Measurements from ENCODE around the gene DESI2.
"Not testable (repeated sequence)": the region's sequence is repeated elsewhere in the genome, so short reads cannot be mapped to it uniquely, and the experiment has no call there.

Gene DESI2

DNA sequence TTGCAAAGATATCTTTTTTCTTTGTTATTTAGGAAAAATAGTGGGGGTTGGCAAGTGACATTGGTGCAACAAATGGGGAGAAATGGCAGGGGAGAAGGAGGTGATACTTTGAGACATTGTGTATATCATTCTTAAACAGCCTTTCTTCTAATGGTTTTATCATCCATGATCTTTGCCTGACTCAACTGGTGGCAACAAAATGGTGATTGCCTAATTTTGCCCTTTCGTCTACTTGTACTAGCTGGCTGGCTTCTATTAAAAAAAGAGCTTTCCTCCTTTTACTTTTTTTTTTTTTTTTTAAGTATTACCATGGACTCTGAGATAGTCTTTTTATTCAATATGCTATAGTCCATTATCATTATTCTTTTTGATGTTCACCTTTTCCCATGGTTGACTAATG, 27.7 kb downstream of the DESI2 start:
- Histone ChIP-seq H3K4me1 (ENCODE audit: control insufficient read depth, insufficient read depth, low read length) (no peaks in the 10 kb centered on the region), H3K9me3 (ENCODE audit: control insufficient read depth, low read length) (no peaks in the 10 kb centered on the region), H3K36me3 (ENCODE audit: control insufficient read depth, insufficient read depth, low read length) (no peaks in the 10 kb centered on the region), H3K9ac (ENCODE audit: low read length) (no peak overlapping the region), H3K27me3 (ENCODE audit: control insufficient read depth, insufficient read depth, low read length) (no peaks in the 10 kb centered on the region), H3K4me3 (ENCODE audit: low read length) (no peak overlapping the region)

- not testable (repeated sequence) for H3K4me3 ChIP-seq (ENCODE audit: low read length); H3K4me1 ChIP-seq (ENCODE audit: control insufficient read depth, insufficient read depth, low read length); H3K36me3 ChIP-seq (ENCODE audit: control insufficient read depth, insufficient read depth, low read length); H3K9ac ChIP-seq (ENCODE audit: low read length); H3K9me3 ChIP-seq (ENCODE audit: control insufficient read depth, low read length); H3K27me3 ChIP-seq (ENCODE audit: control insufficient read depth, insufficient read depth, low read length)
These were observed 29.2 kb downstream of the DESI2 start for GRCh38 chr1:244682087-244682486.

DNA sequence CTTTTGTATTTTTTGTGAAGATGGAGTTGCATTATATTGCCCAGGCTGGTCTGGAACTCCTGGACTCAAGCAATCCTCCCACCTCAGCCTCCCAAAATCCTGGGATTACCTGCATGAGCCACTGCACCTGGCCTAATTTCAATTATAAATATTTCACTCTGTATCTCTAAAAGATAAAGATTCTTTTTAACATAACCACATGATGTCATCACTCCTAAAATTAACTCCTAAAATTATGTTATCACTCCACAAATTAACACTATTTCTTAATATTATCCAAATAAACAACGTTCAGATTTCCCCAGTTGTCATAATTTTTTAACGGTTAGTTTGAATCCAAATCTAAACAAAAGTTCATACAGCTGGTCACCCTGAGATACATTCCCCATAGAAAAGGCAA, 43.0 kb downstream of the DESI2 start:
- no peak overlapping the region for H3K9ac ChIP-seq (ENCODE audit: low read length)
- no peaks in the 10 kb centered on the region for H3K4me1 ChIP-seq (ENCODE audit: control insufficient read depth, insufficient read depth, low read length)
- H3K4me3 ChIP-seq (ENCODE audit: low read length), result no peak overlapping the region
- H3K36me3 ChIP-seq (ENCODE audit: control insufficient read depth, insufficient read depth, low read length), result peaks cover 9% of the 10 kb centered on the region
- no peaks in the 10 kb centered on the region for H3K9me3 ChIP-seq (ENCODE audit: control insufficient read depth, low read length)
- H3K27me3 ChIP-seq (ENCODE audit: control insufficient read depth, insufficient read depth, low read length), result no peaks in the 10 kb centered on the region

DNA sequence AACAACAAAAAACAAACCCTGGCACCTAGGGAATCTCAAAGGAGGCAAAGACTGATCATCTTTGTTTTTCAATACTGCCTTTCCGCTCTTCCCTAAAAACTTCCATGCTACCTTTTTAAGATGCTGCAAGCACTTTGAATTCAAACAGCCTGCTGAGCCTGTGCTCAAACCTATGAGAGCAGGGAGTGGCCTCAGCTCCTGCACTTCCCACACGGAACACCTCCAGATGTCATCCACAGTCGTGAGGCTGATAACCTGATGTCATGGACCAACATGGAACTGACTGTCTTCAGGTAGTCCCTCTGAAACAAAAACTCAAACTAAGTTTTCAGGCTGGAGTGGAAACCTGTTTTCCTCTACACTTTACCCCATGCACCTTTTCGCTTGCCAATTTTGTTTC, 46.8 kb downstream of the DESI2 start:
- Histone ChIP-seq H3K4me3 (ENCODE audit: low read length) (no peak overlapping the region), H3K4me1 (ENCODE audit: control insufficient read depth, insufficient read depth, low read length) (peaks cover 4% of the 10 kb centered on the region), H3K27me3 (ENCODE audit: control insufficient read depth, insufficient read depth, low read length) (no peaks in the 10 kb centered on the region), H3K36me3 (ENCODE audit: control insufficient read depth, insufficient read depth, low read length) (no peaks in the 10 kb centered on the region), H3K9ac (ENCODE audit: low read length) (no peak overlapping the region), H3K9me3 (ENCODE audit: control insufficient read depth, low read length) (no peaks in the 10 kb centered on the region)

DNA sequence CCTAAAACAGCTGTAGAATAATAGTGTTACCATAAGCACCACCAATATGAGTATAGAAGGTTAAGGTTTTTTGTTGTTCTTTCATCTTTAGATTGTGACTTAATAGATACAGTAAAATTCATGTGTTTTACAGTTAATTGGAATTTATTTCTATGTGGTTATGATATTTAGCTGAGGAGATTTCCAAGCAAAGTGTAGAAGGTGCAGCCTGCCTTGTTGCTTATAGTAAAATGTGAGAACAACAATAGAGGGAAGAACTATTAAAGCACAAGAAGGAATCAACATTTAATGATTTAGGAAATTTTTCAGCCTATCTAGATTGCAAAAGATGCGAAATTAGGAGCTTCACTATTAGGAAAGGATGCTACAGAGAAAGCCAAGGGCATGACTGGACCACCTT, 47.9 kb downstream of the DESI2 start:
- Histone ChIP-seq H3K9me3 (ENCODE audit: control insufficient read depth, low read length) (no peaks in the 10 kb centered on the region), H3K36me3 (ENCODE audit: control insufficient read depth, insufficient read depth, low read length) (no peaks in the 10 kb centered on the region), H3K4me3 (ENCODE audit: low read length) (no peak overlapping the region), H3K9ac (ENCODE audit: low read length) (no peak overlapping the region), H3K4me1 (ENCODE audit: control insufficient read depth, insufficient read depth, low read length) (peaks cover 12% of the 10 kb centered on the region), H3K27me3 (ENCODE audit: control insufficient read depth, insufficient read depth, low read length) (no peaks in the 10 kb centered on the region)

DNA sequence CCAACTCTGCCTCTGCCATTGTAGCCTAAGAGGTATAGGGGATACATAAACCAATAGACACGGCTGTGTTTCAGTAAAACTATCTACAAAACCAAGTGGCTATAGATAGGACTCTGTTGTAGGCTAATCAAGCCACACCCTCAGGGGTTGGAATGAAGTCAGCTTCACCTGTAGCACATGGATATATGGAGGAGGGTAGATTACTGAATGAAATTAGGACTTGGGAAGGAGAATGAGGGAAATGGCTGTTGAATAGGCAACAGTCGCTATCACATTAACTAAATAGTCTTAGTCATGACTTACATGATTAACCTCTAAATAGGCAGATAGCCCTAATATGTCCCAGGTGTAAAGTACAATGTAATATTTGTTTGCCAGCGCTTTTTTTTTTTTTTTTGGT, 49.7 kb downstream of the DESI2 start:
- no peaks in the 10 kb centered on the region for H3K36me3 ChIP-seq (ENCODE audit: control insufficient read depth, insufficient read depth, low read length)

GRCh38 chr1:244704107-244704506, 51.2 kb downstream of the DESI2 start:
- peaks cover 13% of the 10 kb centered on the region for H3K4me1 ChIP-seq (ENCODE audit: control insufficient read depth, insufficient read depth, low read length)

More for the DNA sequence above, 49.7 kb downstream of the DESI2 start:
- H3K4me1 ChIP-seq (ENCODE audit: control insufficient read depth, insufficient read depth, low read length), result peaks cover 12% of the 10 kb centered on the region
- no peak overlapping the region for H3K9ac ChIP-seq (ENCODE audit: low read length)
- no peaks in the 10 kb centered on the region for H3K27me3 ChIP-seq (ENCODE audit: control insufficient read depth, insufficient read depth, low read length)
- no peaks in the 10 kb centered on the region for H3K9me3 ChIP-seq (ENCODE audit: control insufficient read depth, low read length)
- no peak overlapping the region for H3K4me3 ChIP-seq (ENCODE audit: low read length)

GRCh38 chr1:244705261-244706234, 52.6 kb downstream of the DESI2 start:
- H3K36me3 ChIP-seq (ENCODE audit: control insufficient read depth, insufficient read depth, low read length), result no peaks in the 10 kb centered on the region

More at GRCh38 chr1:244704107-244704506, 51.2 kb downstream of the DESI2 start:
- no peak overlapping the region for H3K4me3 ChIP-seq (ENCODE audit: low read length)
- H3K36me3 ChIP-seq (ENCODE audit: control insufficient read depth, insufficient read depth, low read length), result no peaks in the 10 kb centered on the region
- no peak overlapping the region for H3K9ac ChIP-seq (ENCODE audit: low read length)
- no peaks in the 10 kb centered on the region for H3K9me3 ChIP-seq (ENCODE audit: control insufficient read depth, low read length)
- H3K27me3 ChIP-seq (ENCODE audit: control insufficient read depth, insufficient read depth, low read length), result no peaks in the 10 kb centered on the region

DNA sequence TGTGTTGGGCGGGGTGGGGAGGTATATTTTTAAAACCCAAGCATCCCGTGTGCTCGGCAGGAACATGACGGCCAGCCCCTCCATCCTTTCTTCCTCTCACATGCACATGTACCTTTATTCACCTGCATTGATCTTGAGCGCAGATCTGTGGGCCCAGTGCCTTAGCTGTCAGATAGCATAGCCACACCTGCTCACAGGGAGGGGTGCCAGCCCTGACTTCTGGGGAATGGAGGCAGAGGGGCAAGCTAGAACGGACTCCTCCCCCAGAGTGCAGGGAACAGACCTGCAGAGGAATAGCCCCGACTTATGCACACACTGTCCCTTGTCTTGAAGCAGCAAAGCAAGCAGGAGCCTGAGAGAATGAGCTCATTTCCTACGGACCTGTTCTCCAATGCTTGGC, 56.1 kb downstream of the DESI2 start:
- Histone ChIP-seq H3K9ac (ENCODE audit: low read length) (no peak overlapping the region), H3K9me3 (ENCODE audit: control insufficient read depth, low read length) (no peaks in the 10 kb centered on the region), H3K4me3 (ENCODE audit: low read length) (no peak overlapping the region), H3K4me1 (ENCODE audit: control insufficient read depth, insufficient read depth, low read length) (peaks cover 20% of the 10 kb centered on the region), H3K27me3 (ENCODE audit: control insufficient read depth, insufficient read depth, low read length) (no peaks in the 10 kb centered on the region), H3K36me3 (ENCODE audit: control insufficient read depth, insufficient read depth, low read length) (no peaks in the 10 kb centered on the region)

More at GRCh38 chr1:244705261-244706234, 52.6 kb downstream of the DESI2 start:
- H3K4me1 ChIP-seq (ENCODE audit: control insufficient read depth, insufficient read depth, low read length), result peaks cover 25% of the 10 kb centered on the region
- no peaks in the 10 kb centered on the region for H3K9me3 ChIP-seq (ENCODE audit: control insufficient read depth, low read length)
- H3K27me3 ChIP-seq (ENCODE audit: control insufficient read depth, insufficient read depth, low read length), result no peaks in the 10 kb centered on the region
- H3K4me3 ChIP-seq (ENCODE audit: low read length), result no peak overlapping the region
- no peak overlapping the region for H3K9ac ChIP-seq (ENCODE audit: low read length)

DNA sequence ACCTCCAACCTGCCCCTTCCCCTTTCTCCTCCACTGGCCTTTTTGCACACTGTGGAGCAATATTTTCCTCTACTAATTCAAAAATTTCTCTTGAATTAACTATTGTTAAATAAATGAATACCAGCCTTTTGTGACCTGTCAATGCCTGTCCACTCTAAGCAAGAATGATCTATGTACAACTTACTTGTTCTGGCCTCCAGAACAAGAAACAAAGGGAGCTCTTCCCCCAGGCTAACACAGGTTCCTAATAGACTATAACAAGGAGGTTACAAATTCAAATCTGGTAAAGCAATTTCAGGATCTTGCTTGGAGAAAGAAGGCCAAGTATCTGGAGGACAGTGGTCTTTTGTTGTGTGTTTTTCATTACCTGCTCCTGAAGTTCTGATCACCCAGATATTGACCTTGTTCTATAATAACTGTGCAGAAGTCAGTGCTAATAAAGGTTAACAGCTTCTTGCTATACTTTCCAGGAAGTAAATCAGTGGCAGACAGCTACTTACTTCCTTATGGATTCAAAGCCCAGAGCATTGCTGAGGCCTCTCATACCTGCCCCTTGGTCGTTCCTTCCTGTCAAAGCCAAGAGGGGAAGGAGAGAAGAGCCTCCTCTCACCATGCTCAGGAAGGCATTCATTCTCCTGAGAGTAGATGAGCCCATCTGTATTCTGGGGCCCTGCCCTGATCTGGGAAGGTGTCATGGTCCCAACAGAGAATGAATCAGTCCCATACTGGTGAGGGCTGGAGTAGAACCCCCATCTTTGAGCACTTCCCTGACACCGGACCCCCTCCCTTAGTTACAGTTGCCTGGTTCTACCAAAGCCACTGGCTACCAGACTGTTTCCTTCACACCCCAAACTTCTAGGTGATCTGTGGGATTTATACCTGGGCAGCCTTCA, 56.8 kb downstream of the DESI2 start:
- Histone ChIP-seq H3K4me3 (ENCODE audit: low read length) (no peak overlapping the region), H3K36me3 (ENCODE audit: control insufficient read depth, insufficient read depth, low read length) (no peaks in the 10 kb centered on the region), H3K9me3 (ENCODE audit: control insufficient read depth, low read length) (no peaks in the 10 kb centered on the region), H3K9ac (ENCODE audit: low read length) (no peak overlapping the region), H3K27me3 (ENCODE audit: control insufficient read depth, insufficient read depth, low read length) (no peaks in the 10 kb centered on the region), H3K4me1 (ENCODE audit: control insufficient read depth, insufficient read depth, low read length) (peaks cover 20% of the 10 kb centered on the region)

DNA sequence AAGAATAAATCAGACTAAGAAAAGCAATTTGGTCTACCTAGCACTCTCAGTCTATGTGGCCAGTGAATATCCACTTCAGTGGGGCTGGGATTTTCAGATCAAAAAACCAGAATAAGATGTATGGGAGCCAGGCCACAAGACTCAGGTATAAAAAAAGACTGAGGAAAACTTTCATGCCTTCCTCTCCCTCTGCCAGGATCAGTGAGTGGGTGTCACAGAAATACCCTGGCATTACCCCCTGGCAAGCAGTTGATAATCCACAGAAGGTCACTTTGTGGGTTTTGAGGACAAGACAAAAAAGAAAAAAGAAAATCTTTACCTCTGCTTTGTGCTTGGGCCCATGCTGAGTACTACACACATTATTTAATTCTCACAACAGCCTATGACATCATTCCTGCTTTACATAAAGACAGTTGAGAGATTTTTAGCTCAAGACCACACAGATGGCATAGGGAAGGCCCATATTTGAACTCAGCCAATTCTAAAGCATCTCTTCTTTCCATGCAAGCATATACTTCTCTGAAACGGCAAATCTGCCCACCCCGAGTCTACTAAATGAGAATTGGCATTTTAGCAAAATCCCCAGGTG, 57.6 kb downstream of the DESI2 start:
- Histone ChIP-seq H3K9me3 (ENCODE audit: control insufficient read depth, low read length) (no peaks in the 10 kb centered on the region), H3K4me3 (ENCODE audit: low read length) (no peak overlapping the region), H3K4me1 (ENCODE audit: control insufficient read depth, insufficient read depth, low read length) (peaks cover 13% of the 10 kb centered on the region), H3K36me3 (ENCODE audit: control insufficient read depth, insufficient read depth, low read length) (no peaks in the 10 kb centered on the region), H3K9ac (ENCODE audit: low read length) (no peak overlapping the region), H3K27me3 (ENCODE audit: control insufficient read depth, insufficient read depth, low read length) (no peaks in the 10 kb centered on the region)

All from mucosa of stomach (tissue), 1 donor.